IMR-90 (cell line): ENCODE measurements around the gene CCSER1. TPM values are rescaled to one million over a fixed set of nuclear protein-coding genes. Genes with fewer than 3 reads are reported as not detected.

Source experiments
- ATAC-seq: fragments of 200-7000 bp; cut with Tn5 transposase; 2 replicates; pipeline ENCODE4 v1.9.1; 2020; ENCODE audit warnings: low read depth, mild to moderate bottlenecking, moderate library complexity
- BruUV-seq: library from RNA; stranded (reverse); fragments of 400-500 nt; replicated peaks from 2 replicates; lab custom pipeline; 2021; lab: Mats Ljungman, UMichigan
- CTCF ChIA-PET: fragments of 300-600 bp; formaldehyde crosslinking; extraction: SDS; loops from one replicate; lab custom pipeline; 2021; ENCODE audit warnings: antibody characterized with exemption; lab: Yijun Ruan, JAX
- POLR2A ChIA-PET: fragments of 300-600 bp; sonication (Branson Sonifier 250); formaldehyde crosslinking; loops from one replicate; lab custom pipeline; 2022; ENCODE audit warnings: antibody characterized with exemption; ENCODE audit not compliant: unreplicated experiment; lab: Charles Lee
- DNase-seq: peaks from one replicate; pipeline ENCODE4 v3.0.0; 2013
- H2AFZ ChIP-seq: replicated peaks from 2 replicates; pipeline ENCODE3; 2013; ENCODE audit warnings: low read length, mild to moderate bottlenecking; ENCODE audit not compliant: poor library complexity
- H2AK5ac ChIP-seq: 2 replicates; pipeline ENCODE4 v1.6.1; 2013; ENCODE audit warnings: low read depth, low read length, inconsistent platforms
- H2AK9ac ChIP-seq: replicated peaks from 2 replicates; pipeline ENCODE3; 2013; ENCODE audit warnings: mild to moderate bottlenecking, low read depth, low read length, moderate library complexity; ENCODE audit not compliant: poor library complexity
- H2BK120ac ChIP-seq: 2 replicates; pipeline ENCODE4 v1.6.1; 2013; ENCODE audit warnings: low read depth, low read length, inconsistent platforms
- H2BK15ac ChIP-seq: 3 replicates; pipeline ENCODE4 v1.6.1; 2013; ENCODE audit warnings: low read depth, low read length, inconsistent platforms
- H2BK20ac ChIP-seq: 2 replicates; pipeline ENCODE4 v1.6.1; 2013; ENCODE audit warnings: low read depth, mild to moderate bottlenecking, inconsistent platforms, low read length, moderate library complexity
- H2BK5ac ChIP-seq: 2 replicates; pipeline ENCODE4 v1.6.1; 2013; ENCODE audit warnings: mild to moderate bottlenecking, low read depth, low read length, inconsistent platforms; ENCODE audit not compliant: poor library complexity, severe bottlenecking
- H3K14ac ChIP-seq: replicated peaks from 2 replicates; pipeline ENCODE4 v1.6.1; 2013; ENCODE audit warnings: low read depth, low read length, inconsistent platforms
- H3K18ac ChIP-seq: 2 replicates; pipeline ENCODE4 v1.6.1; 2013; ENCODE audit warnings: low read depth, low read length, control low read depth
- H3K23ac ChIP-seq: 2 replicates; pipeline ENCODE4 v1.6.1; 2013; ENCODE audit warnings: low read depth, low read length, inconsistent platforms
- H3K27ac ChIP-seq: 2 replicates; pipeline ENCODE4 v1.5.1; 2013; ENCODE audit warnings: mild to moderate bottlenecking, control low read depth, low read length; ENCODE audit not compliant: insufficient read depth
- H3K27me3 ChIP-seq: 2 replicates; pipeline ENCODE4 v1.6.1; 2013; ENCODE audit warnings: low read length; ENCODE audit not compliant: control insufficient read depth, insufficient read depth
- H3K36me3 ChIP-seq: 2 replicates; pipeline ENCODE4 v1.6.1; 2013; ENCODE audit warnings: low read length, mixed read lengths; ENCODE audit not compliant: control insufficient read depth, insufficient read depth
- H3K4ac ChIP-seq: 2 replicates; pipeline ENCODE4 v1.6.1; 2013; ENCODE audit warnings: low read depth, low read length, inconsistent platforms
- H3K4me1 ChIP-seq: 2 replicates; pipeline ENCODE4 v1.6.1; 2013; ENCODE audit warnings: low read length, mixed read lengths; ENCODE audit not compliant: control insufficient read depth, insufficient read depth
- H3K4me2 ChIP-seq: 2 replicates; pipeline ENCODE4 v1.6.1; 2013; ENCODE audit warnings: low read depth, mild to moderate bottlenecking, control low read depth, low read length, moderate library complexity
- H3K4me3 ChIP-seq: 2 replicates; pipeline ENCODE4 v1.5.1; 2013; ENCODE audit warnings: low read depth, mild to moderate bottlenecking, control low read depth, low read length, moderate library complexity; ENCODE audit not compliant: insufficient read depth
- H3K56ac ChIP-seq: 2 replicates; pipeline ENCODE4 v1.6.1; 2013; ENCODE audit warnings: low read length, inconsistent platforms; ENCODE audit not compliant: insufficient read depth; ENCODE audit errors: extremely low read depth
- H3K79me1 ChIP-seq, 2 experiments: 2 replicates each; pipeline ENCODE4 v1.6.1; 2013; ENCODE audit warnings: low read length in 2 of 2, inconsistent platforms in 1 of 2, low read depth in 1 of 2
- H3K9ac ChIP-seq: 2 replicates; pipeline ENCODE4 v1.6.1; 2013; ENCODE audit warnings: low read depth, low read length, control low read depth
- H3K9me1 ChIP-seq: 2 replicates; pipeline ENCODE4 v1.6.1; 2013; ENCODE audit warnings: low read length, inconsistent platforms; ENCODE audit not compliant: insufficient read depth
- H3K9me3 ChIP-seq: 2 replicates; pipeline ENCODE4 v1.6.1; 2013; ENCODE audit warnings: low read length; ENCODE audit not compliant: control insufficient read depth, insufficient read depth
- H4K20me1 ChIP-seq: 2 replicates; pipeline ENCODE4 v1.6.1; 2013; ENCODE audit warnings: low read length, inconsistent platforms; ENCODE audit not compliant: insufficient read depth
- H4K5ac ChIP-seq: 2 replicates; pipeline ENCODE4 v1.6.1; 2013; ENCODE audit warnings: mild to moderate bottlenecking, low read depth, low read length, control low read depth
- H4K8ac ChIP-seq, 2 experiments: 2 replicates each; pipeline ENCODE4 v1.6.1; 2013; ENCODE audit warnings: low read depth in 2 of 2, low read length in 2 of 2, control low read depth in 1 of 2, inconsistent platforms in 1 of 2
- H4K91ac ChIP-seq: 2 replicates; pipeline ENCODE4 v1.6.1; 2013; ENCODE audit warnings: low read depth, low read length, inconsistent platforms; ENCODE audit not compliant: insufficient read depth
- CTCF ChIP-seq: conservative IDR thresholded peaks from 2 replicates; pipeline ENCODE4 v1.5.1; 2012; ENCODE audit warnings: mild to moderate bottlenecking, low read depth, low read length, improper control_type of control experiment
- MAFK ChIP-seq: IDR thresholded peaks from 2 replicates; pipeline ENCODE4 v1.6.1; 2012; ENCODE audit warnings: low read depth, low read length, improper control_type of control experiment
- WGBS, 2 experiments: methylation state at CpG; one replicate each; pipeline versions ENCODE4 v1.1.5 to v1.1.7; 2013; ENCODE audit warnings: missing lambda C conversion rate in 2 of 2; ENCODE audit not compliant: insufficient read length in 1 of 2; ENCODE audit errors: extremely low coverage in 2 of 2; 5-methylcytosine and 5-hydroxymethylcytosine counted together
- dilution Hi-C: fragments of 300-500 bp; cut with HindIII; formaldehyde crosslinking; loops from one replicate; pipeline ENCODE4 v1.14.3; 2018; ENCODE audit warnings: low sequenced_read_pairs; ENCODE audit not compliant: unreplicated experiment
- in situ Hi-C: fragments of 300-500 bp; cut with MboI; formaldehyde crosslinking; loops from 3 replicates; pipeline ENCODE4 v1.14.3; 2019; ENCODE audit warnings: low sequenced_read_pairs, inconsistent platforms, mixed read lengths
- intact Hi-C: fragments of 100-400 bp; cut with micrococcal nuclease; formaldehyde crosslinking; loops from 2 replicates; pipeline ENCODE4 v1.10.0; 2022
- polyA plus RNA-seq, 3 experiments: library from polyadenylated mRNA; depleted of rRNA; stranded (reverse); fragments of >200 nt; gene quantifications; 2 replicates each; pipeline ENCODE4 v1.2.3, GENCODE V29; 2012; ENCODE audit warnings: low replicate concordance in 1 of 3
- total RNA-seq: library from RNA; depleted of rRNA; stranded (reverse); fragments of >200 nt; gene quantifications from 2 replicates; pipeline ENCODE4 v1.2.3, GENCODE V29; 2012

CCSER1 gene
- total and polyA plus RNA-seq, 2 of the 4 experiments (the other 2 are of a cell fraction) = not detected

GRCh38 chr4:90393215-90393614 is 266.0 kb downstream of the CCSER1 start:
- no peaks in the 10 kb centered on the region for H3K79me1 ChIP-seq
- in situ Hi-C loops = no loop called here
- dilution Hi-C loops = no loop called here

More at GRCh38 chr4:90393215-90393614, 266.0 kb downstream of the CCSER1 start:
- H2BK5ac ChIP-seq = no peak overlapping the region
- no peaks in the 10 kb centered on the region for H3K27me3 ChIP-seq
- no peak overlapping the region for H2BK15ac ChIP-seq
- no peak overlapping the region for H3K56ac ChIP-seq
- H3K27ac ChIP-seq = no peak overlapping the region
- no peak overlapping the region for H3K4me2 ChIP-seq
- no peak overlapping the region for H3K4ac ChIP-seq
- ChIA-PET POLR2A (no interaction called here), CTCF (no interaction called here)
- H4K8ac ChIP-seq = no peak overlapping the region
- H3K14ac ChIP-seq = no peak overlapping the region
- no CpG with 5 or more reads among the region's 3 CpGs for WGBS, 2 experiments
- no peak overlapping the region for H2AK9ac ChIP-seq
- no peaks in the 10 kb centered on the region for H3K9me1 ChIP-seq
- H3K9ac ChIP-seq = no peak overlapping the region
- no peaks in the 10 kb centered on the region for H3K4me1 ChIP-seq
- no peak for ATAC-seq
- BruUV-seq = no TSS peak
- DNase-seq = no peak
- H3K4me3 ChIP-seq = no peak overlapping the region
- H3K36me3 ChIP-seq = no peaks in the 10 kb centered on the region
- no peaks in the 10 kb centered on the region for H3K9me3 ChIP-seq
- no peak overlapping the region for H3K23ac ChIP-seq
- H2BK120ac ChIP-seq = no peak overlapping the region
- no peak for TF ChIP-seq CTCF
- TF ChIP-seq MAFK = peak; percentile 80
- no peak overlapping the region for H2BK20ac ChIP-seq
- H4K20me1 ChIP-seq = no peaks in the 10 kb centered on the region
- H4K5ac ChIP-seq = no peak overlapping the region
- intact Hi-C loops = no loop called here
- H2AFZ ChIP-seq = no peak overlapping the region
- H2AK5ac ChIP-seq = no peak overlapping the region
- no peak overlapping the region for H4K91ac ChIP-seq
- no peak overlapping the region for H3K18ac ChIP-seq
